GM21717 (cell line): ENCODE data around the gene MPV17L2.

Experiments
- ATAC-seq: cut with Tn5 transposase; IDR thresholded peaks from one replicate; pipeline ENCODE4 v1.9.1; 2021; ENCODE audit warnings: mild to moderate bottlenecking, moderate library complexity; ENCODE audit not compliant: unreplicated experiment

MPV17L2 gene

DNA sequence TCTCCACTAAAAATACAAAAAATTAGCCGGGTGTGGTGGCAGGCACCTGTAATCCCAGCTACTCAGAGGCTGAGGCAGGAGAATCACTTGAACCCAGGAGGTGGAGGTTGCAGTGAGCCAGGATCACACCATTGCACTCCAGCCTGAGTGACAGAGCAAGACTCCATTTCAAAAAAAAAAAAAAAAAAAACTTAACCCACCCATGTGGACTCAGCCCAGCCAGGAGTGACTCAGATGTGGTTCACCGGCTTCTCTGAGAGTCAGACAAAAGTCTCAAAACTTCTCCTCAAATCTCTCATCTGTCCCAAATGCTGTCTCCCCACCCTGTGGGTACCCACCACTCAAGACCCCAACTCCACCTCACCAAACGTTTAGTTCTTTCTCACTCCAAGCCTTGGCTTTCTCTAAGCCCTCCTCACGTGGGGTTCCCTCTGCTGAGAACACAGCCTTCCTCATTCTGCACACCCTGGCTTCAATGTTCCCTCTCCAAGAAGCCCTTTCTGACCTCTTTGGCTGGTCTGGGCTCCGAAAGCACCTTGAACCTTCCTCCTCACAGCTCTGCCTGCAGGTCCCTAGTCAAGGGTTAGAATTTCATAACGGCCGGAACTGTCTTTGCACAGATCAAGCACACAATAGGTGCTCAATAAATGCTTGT lies 21.9 kb downstream of the MPV17L2 start:
- no peak for ATAC-seq

DNA sequence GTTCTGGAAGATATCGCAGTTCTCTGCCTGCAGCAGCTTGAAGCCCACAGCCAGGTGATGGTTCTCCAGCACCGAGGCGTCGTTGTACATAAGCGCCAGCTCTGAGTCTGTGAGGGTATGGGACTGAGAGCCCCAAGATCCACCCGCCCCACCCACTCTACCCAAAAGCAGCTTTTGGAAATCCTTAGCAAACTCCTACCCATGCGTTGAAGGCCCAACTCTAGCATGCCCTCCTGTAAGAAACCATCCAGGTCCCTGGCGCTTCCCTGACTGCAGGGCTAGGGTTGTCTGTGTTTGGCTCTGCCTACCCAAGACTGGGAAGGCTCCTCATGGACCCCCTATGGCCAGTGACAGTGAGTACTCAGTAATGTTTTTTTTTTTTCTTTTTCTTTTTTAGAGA lies 23.8 kb downstream of the MPV17L2 start:
- no peak for ATAC-seq

DNA sequence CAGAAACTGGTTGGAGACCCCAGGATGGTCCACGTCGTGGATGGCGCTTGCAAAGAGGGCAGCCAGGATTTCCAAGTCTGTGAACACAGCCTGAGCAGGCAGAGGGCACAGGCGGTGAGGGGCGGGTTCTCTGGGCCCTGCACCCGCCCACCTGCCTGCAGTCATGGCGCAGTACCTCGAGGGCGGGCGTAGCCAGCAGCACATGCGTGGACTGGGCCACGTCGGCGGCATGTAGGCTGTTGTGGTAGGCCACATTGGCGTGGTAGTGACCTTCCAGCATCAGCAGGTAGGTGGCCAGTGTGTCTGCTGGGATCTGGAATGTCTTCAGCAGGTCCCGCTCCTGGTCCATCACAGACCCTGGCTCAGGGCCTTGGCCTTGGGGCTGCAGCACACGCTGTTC lies 25.1 kb downstream of the MPV17L2 start:
- ATAC-seq = no peak

DNA sequence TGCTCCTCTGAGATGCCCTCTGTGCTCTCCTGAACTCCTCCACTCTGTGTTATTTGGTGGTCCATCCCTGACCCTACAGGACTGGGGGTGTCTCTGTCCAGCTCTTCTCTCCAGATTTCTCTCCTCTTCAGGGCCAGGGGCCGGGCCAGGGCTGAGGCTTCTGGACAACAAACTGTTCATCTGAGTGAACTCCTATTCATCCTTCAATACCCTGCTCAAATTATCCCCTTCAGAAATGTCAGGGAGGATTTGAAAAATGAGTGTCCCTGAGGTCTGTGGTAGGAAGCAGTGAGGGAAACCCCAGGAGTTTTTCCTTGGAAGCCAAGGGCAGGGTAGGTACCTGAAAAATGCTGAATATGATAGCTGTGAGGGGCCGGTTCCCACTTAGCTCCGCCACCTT lies 25.6 kb downstream of the MPV17L2 start:
- no peak for ATAC-seq

DNA sequence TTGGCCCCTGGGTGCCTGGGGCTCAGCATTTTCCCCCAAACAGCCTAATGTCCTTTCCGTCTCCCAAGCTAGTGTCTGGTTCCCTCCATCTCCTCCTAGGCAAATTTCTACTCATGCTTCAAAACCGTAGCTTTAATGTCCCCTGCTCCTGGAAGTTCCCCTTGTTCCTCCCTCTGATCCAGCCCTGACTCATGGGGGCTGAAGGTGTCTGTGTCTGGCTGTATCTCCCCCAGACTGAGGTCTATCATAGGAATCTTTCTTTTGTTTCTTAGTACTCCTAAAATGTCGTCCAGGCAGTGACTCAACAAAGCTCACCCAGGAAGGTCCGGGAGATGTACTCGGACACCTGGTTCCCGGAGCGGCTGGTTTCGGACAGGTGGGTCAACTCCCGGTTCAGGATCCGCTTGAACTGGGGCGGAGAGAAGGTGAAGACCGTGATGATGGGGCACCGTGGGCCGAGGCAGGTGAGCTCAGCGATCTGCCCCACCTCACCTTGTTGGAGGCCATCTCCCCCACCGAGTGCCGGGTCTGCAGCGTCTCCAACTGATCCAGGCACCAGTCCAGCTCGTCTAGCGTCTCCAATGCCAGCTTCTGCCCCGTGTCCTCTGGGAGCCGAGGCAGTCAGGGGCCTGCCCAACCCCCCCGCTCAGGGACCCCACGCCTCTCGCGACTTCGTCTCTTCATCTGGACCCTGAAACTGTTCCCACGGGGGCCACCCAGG lies 27.1 kb downstream of the MPV17L2 start:
- ATAC-seq = no peak

DNA sequence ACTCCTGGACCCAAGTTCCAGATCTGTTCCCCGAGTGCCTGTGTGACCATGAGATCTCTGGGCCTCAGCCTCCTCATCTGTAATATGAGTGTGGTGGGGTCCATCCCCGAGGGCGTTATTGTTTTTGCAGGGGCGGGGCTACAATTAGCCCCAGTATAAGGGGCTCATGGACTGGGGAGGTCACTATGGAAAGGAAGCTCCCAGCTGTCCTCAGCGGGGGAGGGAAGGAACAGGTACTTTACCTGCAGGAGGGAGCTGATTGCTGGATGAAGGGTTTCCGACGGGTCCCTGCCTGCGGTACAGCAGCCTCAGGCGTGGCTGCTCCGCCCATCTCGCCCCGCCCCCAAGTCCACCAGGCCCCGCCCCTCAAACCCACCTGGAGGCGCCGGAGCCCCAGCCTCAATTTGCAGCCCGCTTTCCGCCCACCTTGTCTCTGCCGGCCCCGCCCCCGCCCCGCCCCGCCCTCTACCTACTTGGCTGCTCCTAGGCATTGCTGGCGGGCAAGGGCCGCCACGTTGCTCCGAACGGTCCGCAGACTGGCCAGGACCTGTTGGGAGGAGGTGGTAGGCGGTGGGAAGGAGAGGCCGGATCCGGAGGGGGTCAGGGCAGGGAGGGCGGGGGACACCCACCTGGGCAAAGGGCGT lies 27.7 kb downstream of the MPV17L2 start:
- ATAC-seq = no peak

DNA sequence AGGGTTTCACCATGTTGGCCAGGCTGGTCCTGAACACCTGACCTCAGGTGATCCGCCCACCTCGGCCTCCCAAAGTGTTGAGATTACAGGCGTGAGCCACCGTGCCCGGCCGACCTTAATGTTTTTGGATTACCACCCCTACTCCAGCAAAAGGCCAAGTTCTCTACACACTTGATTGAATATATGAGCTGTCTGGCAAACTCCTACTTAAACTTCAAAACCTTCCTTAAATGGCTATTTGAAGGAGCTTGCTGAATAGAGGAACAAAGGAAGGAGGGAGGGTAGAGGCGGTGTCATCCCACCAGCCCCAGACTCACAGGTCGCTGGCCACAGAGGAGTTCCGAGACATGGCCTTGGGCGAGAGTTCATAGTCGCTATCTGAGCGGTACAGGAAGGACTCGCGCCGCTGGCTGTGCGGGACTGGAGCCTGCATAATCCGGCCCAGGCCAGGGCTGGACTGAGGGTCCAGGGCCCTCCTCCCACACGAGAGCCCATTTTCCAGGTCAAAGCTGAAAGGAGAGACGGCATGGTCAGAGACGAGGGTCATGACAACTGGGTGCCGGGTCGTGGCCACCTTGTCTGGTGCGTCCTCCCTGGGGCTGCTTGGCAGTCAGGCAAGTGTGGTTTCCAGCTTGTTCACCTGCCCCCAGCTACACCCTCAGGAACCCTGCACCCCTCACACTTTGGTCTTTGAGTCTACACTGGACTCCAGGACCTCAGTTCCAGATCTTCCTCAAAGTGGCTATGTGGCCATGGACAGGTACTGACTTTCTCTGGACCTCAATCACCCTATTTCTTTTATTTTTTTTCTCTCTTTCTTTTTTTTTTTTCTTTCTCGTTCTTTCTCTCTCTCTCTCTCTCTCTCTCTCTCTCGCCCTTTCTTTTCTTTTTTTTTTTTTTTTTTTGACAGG lies 29.1 kb downstream of the MPV17L2 start:
- no peak for ATAC-seq

DNA sequence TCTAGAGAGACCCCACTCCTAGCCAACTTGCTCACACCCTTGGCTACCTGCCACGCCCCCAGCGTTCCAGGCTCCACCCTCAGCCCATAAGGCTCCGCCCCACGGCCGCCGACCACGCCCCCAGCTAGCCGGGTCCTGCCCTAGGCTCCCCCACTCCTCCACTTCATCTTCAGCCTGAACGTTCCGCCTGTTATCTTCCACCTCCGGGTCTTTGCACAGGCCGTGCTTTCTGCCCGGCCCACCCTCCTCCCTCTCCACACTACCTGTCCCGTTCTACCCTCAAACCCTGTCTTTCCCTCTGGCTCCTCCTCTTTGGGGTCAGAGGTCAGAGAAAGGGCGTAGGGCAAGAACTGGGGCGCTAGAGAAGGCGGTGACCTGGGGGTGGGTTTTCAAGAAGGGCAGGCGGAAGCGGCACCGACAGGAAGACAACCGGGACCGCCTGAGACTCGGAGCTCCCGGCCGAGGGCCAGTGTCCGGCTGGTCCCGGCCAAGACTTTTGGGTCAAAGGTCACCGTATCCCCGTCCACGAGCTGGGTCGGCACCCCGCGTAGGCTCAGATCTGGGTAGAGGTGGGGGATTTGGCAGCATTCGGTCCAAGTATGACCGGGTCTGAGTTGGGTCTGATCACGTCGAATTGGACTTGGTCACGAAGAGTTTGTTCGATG lies 31.0 kb downstream of the MPV17L2 start:
- no peak for ATAC-seq

DNA sequence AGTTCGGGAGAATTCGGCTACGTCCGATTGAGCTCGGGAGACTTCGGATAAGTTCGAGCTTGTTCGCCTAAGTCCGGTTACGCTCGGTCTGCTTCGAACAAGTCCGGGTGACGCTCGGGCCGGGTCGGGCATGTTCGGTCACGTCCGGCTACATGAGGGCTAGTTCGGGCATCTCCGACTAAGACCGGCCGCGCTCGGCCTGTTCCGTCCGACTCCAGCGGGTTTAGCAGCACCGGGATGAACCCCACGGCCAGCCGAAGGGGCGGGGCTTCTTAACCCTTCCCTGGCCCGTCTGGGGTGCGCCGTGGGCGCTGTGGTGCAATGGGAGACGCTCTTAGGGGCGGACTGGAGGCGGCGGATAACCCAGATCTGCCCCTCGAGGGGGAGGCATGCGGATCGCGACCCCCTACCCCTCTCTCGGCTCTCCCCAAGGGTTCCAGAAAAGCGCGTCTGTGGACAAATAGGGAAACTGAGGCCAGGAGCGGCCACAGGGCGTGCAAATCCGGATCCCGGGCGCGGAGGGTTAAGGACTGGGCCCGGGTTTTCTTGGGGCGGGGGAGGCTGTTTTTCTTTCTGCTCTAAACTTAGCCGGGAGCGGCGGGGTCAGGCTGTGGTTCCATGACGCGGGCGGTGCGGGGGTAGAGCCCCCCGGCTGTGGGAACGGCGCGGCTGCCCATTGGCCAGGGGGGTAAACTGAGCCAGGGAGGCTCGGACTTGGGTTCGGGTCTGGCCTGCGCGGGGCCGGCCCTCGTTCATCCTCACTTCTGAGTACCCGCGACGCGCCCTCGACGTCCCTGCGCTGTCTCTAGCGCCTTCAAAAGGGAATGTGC lies 31.7 kb downstream of the MPV17L2 start:
- peak; percentile 80 for ATAC-seq

DNA sequence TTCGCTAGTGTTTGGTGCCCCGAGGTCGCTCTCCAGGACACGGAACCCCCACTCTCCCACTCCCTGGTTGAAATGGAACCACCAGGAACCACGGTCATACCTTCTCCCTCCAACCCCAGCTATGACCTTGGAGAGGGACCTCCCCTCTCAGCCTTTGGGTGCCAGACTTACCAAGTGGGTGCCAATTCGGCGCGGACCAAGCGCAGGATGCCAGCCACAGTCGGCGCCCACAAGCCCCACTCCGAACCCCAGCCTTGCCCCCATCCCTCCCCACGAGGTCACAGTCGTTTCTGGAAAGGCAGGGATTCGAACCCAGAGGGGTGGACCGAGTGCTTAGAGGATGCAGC lies 32.3 kb downstream of the MPV17L2 start:
- ATAC-seq = no peak

DNA sequence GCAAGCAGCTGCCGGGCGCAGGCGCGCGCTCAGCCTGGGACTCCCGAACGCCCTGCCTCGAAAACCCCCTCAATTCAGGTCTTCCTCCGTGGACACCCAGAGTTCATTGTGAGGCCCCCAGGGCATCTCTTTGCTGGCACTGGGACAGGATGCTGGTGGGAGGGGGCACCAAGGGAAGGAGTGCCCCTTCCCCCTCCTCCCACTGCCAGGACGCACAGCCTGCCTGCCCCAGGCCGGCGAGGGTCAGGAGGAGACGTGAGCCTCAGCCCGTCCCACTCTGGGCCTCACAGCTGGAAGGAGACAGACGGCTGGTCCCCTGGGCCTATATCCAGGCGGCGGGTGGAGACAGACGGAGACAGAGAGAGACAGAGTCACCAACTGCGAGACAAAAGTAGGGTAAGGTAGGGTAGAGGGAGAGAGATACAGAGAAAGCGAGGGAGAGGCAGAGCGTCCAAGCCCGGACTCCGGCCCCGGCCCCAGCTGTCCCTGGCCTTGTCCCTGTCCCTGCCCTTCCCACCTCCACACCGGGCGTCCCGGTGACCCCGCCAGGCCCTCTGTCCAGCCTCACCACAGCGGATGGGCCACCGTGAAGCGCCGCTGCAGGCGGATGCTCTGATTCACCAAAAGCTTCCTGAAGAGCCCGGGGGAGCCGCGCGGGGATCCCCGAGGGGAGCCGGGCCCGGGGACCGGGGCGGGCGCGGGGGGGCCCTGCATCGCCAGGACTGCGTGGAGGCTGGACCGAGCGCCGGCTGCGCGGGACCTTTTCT lies 32.9 kb downstream of the MPV17L2 start, which contains the start of gene PDE4C:
PDE4C (minus strand) TSS at position 737 of the 767 bp plus-strand sequence; CDS start at position 714, 23 bp downstream.
- ATAC-seq = no peak

DNA sequence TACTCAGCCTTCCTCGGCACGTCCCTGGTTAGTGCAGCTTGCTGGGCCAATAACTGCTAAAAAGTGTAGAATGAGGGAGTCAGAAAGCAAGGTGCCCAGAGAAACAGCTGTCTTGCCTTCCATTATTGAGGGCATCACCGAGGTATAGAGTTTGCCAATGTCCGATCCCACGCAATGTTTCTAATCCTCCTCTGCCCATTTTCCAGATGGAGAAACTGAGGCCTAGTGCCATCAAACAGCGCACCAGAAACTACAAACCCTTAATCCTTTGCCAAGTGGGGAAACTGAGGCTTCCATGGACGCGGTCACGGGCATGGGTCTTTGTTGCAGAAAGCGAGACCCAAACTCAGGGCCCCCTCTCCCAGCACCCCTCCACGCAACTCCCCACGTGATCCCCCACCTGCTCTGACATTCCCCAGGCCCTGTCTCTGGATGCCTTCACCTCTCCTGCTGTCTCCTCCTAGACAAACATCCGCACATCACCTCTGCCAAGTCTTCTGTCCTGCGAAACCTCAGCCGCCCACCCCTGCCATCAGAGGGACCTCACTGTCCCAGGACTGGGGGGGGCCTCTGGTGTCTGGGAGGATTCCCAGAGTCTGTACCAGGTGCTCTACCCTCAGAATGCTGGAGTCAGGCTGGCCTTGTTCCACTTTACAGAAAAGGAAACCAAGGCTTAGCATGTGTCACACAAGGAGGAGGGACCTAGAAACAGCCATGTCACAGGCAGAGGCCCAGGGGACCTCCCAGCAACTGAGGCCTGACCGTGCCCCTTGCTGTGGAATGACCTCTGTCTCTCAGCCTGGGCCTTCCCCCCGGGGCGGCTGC lies 34.1 kb downstream of the MPV17L2 start:
- no peak for ATAC-seq

DNA sequence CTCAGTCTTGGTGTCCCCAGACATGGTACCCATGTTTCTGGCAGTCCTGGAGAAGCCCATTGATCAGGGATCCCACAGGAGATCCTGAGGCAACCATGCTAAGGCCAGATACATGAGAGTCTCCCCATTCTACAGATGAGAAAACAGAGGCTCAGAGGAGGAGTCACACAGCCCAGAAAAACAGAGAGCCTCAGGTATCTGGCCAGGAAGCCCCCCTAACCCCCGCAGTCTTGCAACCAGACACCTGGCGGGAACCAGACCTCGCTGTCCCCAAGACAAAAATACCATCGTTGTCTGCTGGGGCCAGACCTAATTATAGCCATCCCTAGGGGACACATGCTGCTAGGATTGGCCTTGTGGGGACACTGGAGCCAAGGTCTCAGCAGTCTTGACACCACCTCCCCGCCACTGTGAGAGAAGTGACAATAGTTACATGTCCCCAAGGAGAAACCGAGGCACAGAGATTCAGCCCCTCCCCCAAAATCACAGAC lies 34.8 kb downstream of the MPV17L2 start:
- no peak for ATAC-seq

DNA sequence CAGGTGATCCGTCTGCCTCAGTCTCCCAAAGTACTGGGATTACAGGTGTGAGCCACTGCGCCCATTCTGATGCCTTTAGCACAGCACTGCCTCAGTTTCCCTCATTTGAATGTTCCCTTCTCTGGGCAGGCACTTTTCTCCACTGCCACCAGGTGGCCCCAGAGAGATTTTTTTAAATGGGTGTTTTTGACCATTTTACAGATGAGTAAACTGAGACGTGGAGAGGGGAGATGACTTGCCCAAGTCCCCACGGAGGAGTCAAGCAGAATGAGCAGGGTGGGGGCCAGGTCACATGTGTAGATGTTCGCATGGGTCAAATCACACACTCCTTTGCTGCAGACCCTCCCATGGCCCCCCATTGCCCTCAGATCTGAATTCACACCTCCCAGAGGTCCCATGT lies 36.5 kb downstream of the MPV17L2 start:
- no peak for ATAC-seq

DNA sequence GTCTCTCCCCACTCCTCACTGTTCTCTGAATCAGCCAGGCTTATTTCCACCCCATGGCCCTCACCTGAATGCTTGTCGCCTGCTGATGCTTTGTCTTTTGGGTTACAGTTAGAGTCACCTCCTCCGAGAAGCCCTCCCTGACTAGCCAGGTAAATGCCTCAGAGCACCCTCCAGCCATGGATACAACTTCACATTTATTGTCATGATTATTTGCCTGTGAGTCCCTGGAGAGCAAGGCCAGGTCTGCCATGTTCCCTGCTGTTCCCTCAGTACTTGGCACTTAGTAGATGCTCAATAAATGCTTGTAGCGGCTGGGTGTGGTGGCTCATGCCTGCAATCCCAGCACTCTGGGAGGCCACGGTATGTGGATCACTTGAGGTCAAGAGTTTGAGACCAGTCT lies 36.9 kb downstream of the MPV17L2 start:
- no peak for ATAC-seq

DNA sequence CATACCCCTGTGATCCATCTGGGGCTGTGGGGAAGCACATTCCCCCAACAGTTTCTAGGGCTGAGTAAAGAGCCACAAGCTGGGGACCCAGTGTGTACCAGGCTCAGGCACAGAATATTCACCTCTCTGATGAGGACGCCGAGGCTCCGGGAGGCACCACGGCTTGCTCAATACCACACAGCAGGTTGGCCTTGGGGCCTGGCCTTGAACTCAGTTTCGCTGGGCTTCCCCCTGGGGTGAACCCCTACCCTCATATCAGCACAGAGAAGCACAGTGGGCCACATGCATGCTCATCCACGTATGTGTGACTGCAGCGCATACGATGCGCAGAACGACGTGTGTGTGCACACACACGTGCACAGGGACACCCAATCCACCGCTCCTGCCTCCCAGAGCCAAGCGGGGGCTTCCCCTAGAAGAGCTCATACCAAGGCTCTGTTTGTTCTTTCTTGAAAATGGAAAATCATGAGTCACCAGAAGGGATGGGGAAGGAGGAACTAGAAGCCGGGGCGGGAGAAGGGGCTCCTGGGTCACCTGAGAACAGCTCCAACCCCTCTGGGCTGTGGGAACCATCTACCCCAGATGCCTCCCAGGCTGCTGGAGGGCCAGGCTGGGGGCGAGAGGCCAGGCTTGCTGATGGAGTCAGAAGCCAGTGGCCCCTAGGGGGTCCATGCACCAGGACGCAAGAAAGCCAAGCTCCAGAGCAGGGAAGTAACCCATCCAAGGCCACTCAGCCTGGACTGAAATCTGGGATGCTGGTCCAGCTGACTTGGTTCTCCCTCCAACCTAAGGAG lies 38.1 kb downstream of the MPV17L2 start:
- ATAC-seq = no peak

DNA sequence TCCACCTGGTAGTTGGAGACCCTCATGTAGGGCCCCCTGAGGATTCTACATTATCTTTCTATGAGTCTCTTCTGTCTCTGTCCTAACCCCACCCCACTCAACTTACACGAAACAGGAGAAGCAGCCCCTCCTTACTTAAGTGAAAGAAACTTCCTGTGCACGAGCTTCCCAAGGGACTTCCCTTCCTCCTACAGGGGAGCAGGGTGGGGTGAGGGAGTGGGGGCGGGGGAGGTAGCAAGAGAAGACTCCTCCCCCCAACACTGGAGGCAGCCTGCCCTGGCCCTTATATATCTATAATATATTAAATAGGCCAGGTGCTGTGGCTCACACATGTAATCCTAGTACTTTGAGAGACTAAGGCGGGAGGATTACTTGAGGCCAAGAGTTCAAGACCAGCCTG lies 38.8 kb downstream of the MPV17L2 start:
- no peak for ATAC-seq
